ENCODE results near the gene ERVFRD-1.

The ERVFRD-1 gene, protein sequence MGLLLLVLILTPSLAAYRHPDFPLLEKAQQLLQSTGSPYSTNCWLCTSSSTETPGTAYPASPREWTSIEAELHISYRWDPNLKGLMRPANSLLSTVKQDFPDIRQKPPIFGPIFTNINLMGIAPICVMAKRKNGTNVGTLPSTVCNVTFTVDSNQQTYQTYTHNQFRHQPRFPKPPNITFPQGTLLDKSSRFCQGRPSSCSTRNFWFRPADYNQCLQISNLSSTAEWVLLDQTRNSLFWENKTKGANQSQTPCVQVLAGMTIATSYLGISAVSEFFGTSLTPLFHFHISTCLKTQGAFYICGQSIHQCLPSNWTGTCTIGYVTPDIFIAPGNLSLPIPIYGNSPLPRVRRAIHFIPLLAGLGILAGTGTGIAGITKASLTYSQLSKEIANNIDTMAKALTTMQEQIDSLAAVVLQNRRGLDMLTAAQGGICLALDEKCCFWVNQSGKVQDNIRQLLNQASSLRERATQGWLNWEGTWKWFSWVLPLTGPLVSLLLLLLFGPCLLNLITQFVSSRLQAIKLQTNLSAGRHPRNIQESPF

DNA sequence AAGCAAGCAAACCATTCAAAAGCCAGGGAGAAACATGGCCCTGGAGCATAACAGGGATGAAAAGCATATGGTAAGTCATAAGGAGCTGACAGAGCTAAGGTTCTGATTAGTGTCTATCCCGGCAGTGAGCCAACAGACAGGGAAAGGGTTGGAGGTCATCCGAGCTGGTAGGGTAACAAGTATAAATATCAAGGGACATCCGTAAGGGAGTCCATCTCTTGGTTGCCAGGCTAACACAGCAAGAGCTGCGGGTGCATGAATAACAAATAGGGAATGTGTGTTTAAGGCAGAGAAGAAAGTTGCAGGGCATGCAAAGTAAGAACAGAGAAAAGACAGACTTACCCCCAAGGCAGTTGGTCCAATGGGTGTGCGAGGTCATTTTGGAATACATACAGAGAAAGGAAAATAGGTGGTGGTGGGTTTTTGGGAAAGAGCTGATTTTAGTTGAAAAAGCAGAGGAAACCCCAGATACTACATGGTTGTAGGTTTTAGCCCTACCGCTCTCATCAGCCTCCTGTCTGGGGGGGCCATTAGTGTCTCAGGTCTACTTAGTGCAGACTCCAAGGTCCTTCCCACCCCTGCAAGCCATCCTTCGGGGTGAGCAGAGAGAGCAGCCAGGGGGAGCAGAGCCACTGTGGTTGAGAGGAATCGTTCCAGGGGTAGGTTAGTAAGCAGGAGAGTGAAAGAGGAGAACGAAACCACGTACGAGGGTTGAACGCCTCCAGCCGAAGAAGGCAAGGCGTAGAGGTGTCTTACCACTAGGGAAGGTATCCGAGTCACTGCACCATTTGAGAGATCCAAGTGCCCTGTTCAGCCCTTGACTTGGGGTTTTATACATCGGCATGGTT is at the start of gene ERVFRD-1:
Gene ERVFRD-1, minus strand, starts transcription at position 805 of the 848 bp plus-strand sequence. CDS start 6,415 bp downstream, outside the sequence.
- peak; percentile 28 for DNase-seq (ENCODE audit: low read depth)

DNA sequence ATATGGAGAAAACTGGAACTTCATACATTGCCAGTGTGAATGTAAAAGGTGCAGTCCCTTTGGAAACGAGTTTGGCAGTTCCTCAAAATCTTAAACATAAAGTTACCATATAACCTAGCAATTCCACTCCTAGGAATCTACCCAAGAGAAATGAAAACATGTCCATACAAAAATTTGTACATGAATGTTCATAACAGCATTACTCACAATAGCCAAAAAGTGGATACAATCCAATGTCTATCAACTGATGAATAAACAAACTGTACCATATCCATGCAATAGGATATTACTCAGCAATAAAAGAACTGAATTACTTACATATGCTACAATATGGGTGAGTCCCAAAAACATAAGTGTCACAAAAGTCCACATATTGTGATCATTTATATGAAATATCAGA is 48.7 kb upstream of the ERVFRD-1 start:
- no peak for DNase-seq (ENCODE audit: low read depth)

DNA sequence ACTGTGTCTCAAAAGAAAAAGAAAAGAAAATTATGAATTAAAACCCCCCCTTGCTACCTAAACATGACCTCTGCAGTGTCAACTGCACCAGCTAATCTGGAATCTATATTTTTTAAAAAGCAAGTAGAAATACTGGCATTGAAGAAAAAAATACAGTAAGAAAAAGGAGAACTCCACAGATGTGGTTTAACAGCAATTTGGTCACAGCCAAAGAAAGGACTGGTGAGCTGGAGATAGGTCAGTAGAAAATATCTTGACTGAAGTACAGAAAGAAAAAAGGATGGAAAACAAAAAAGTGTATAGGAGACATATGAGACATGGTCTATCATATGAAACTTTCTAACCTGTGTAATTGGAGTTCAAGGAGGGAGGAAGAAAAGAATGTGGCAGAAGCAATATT is 44.1 kb upstream of the ERVFRD-1 start:
- DNase-seq (ENCODE audit: low read depth): no peak

DNA sequence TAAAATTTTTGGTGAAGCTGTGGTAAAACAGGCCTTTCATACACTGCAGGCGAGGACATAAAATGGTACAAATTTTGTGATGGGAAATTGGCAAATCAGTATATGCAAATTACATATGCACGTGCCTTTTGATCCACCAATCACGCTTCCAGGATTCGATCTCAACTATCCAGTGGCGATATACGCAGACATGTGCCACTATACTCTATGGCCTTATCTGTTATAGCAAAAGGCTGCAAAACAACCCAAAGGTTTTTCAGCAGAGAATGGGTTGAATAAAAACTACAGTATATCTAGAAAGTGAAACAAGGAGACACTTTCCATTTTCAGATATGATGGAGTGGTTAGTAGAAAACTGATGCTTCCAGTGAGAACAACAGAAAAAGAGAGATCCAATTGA is 41.9 kb upstream of the ERVFRD-1 start:
- DNase-seq (ENCODE audit: low read depth): no peak

DNA sequence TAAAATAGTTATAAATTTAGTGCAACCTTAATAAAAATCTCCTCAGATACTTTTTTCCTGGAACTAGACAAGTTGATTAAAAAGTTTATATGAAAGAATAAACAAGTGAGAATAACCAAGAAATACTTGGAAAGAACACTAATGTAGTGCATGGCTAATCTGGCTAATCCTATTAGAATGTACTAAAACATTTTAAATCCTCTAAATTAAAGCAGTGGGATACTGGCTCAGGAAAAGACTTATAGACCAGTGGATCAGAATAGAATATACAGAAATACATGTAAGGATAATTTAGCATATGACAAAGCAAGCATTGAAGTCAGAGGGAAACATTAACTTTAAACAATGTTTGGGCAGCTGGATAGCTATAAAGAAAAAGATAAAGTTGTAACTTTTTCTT is 41.1 kb upstream of the ERVFRD-1 start:
- DNase-seq (ENCODE audit: low read depth): no peak

DNA sequence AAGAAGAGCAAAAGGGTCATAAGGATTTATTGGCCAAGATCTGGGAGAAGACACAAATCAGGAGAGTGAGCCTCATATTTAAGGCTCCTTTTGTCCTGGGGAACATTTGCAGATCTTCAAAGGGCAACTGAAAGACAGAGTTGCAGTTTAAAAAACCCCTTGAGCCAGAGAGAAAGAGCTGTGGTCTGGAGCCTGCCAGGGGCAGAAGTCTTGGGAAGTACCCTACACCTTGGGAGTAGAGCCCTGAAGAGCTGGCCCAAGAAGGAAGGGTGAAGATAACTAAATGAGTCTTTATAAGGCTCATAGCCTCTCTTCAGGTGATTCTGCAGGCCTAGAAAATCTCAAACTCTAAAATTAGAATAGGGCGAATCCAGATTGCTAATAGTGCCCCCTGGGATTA is 40.0 kb upstream of the ERVFRD-1 start:
- no peak for DNase-seq (ENCODE audit: low read depth)

DNA sequence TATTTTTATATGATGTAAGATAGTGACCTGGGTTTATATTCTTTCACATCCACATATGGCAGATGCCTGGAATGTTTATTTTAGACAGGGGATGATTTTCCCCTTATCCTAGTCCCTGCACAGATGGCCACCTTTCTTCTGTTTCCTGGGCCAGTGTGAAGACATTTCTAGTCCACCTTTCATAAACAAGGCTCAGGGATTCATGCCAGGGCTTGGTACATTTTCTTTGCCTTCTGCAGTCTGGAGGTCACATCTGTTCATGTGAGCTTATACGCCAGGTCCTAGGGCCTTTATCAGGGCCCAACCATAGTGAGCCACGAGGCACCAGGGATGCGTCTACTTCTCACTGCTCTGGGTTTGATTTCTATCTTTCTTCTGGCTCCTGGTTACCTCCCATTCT is 38.0 kb upstream of the ERVFRD-1 start:
- DNase-seq (ENCODE audit: low read depth): no peak

DNA sequence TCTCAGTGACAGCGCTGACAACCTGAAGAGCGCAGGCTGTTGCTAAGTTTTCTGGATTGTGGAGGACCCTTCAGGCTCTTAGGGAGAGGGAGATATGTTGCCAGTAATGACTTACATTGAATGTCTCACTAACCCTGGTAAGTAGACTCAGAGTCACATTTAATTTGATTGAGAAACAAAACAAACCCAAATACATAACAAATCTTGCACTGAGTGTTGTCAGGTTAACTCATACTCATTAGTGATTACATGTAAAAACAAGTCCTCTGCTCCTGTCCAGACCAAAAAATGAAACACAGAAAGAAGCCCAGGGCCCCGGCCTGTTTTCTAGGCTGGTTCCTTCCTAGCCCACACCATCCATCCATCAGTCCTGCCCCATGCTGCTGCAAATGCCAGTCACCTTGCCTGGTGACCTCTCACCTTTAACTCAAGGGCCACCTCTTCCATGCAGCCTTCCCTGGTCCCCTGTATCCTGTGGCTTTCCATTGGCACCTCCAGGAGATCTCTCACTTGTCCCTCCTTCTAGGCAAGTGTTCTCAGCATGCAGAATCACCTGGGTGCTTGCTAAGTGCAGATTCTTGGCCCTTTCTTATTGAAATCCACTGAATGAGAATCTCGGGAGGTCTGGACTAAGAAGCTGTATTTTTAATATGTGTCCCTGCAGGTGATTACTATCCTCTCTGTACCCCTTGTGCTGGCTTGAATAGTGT is 34.7 kb upstream of the ERVFRD-1 start:
- no peak for DNase-seq (ENCODE audit: low read depth)

DNA sequence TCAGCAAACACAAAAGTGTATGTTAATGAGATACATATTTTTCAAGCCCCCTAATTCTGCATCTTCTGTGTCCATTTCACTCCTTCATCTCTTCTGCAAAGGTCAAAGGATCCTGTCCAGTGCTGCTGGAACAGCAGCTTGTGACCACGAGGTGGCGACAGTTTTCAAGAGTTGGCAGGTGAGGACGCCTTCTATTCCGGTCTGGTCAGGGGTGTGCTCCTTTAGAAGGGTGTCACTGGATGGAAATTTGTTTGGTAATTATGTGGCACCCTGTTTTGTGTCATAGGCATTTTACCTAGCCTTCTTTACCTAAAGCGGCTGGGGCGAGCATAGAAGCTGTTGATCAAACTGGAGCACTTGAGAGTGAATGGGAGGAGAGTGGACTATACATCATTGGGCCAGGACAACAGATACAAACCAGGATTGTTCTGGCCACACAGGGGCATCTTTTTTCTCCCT is 32.9 kb upstream of the ERVFRD-1 start:
- peak; percentile 71 for DNase-seq (ENCODE audit: low read depth)

DNA sequence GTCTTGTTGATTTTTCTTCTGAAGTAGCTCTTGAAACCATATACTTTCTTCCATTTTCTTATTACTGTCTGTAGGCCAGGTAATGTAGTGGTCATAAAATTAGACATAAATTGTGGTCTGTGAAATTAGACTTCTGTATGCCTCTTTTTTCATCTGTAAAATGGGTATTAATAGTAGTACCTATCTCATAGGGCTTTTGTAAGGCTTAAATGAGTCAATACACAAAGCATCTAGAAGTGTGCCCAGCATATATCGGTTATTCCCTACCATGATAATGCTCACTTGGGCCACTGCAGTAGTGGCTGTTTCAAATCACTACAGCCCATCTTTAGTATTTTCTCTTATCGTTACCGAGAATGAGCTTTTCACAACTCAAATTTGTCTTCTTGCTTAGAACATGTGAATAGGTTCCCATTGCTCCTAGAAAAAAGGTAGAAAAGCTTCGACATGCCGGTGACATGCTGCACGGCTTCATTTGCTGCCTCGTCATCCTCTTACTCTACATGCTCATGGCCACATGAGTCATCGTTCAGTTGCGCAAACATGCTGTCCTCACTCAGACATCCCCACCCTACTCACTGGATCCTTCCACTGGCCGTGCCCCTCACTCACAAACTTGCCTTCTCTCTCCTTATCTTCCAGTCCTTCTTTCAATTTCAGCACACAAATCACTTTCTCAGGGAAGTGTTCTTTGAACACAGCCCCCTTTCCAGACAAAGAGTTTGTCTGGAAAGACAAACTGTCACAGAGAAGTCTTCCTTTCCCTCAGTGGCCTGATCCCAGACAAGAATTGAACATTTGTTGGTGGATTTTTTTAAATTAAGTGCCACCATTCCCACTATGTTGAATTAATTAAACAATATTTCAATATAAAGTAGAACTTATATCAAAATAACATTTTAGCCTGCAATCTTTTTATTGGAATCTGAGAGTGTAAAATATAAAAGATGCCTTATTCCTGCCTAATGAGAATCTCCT is 32.2 kb upstream of the ERVFRD-1 start:
- DNase-seq (ENCODE audit: low read depth): peak; percentile 96

DNA sequence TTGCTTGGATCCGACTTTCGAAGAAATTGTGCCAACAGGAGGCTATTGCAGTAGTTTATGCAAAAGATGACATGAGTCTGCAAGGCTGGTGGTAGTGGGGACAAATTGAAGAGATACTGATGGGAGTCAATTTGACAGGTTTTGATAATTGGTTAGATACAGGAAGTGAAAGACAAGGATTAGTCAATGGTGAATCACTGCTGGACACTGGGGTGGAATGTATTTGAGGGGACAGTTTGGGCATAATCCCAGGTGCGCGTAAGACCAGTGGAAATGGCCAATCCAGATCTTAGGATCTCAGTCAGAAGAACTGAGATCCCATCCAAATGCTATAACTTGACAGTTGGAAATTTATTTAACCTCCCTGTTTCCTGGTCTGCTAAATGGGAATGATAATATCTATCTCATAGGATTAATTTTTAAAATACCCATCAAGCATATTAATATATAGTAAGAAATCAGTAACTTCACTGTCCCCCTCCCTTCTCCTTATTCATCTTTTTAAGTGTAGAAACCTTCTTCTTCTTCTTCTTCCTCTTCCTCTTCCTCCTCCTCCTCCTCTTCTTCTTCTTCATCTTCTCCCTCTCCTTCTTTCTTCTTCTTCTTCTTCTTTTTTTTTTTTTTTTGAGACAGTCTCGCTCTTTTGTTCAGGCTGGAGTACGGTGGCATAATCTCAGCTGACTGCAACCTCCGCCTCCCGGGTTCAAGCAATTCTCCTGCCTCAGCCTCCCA is 30.9 kb upstream of the ERVFRD-1 start:
- no peak for DNase-seq (ENCODE audit: low read depth)

DNA sequence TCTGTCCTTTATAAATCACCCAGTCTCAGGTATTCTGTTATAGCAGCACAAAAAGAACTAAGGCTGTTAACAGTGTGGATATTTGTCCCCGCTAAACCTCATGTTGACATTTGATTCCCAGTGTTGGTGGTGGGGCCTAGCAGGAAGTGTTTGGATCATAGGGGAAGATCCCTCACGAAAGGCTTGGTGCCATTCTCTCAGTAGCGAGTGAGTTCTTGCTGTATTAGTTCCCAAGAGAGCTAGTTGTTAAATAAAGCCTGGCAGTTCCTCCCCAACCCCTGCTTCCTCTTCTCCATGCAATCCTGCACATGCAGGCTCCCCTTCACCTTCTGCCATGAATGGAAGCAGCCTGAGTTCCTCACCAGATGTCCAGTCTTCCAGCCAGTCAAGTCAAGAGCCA is 29.8 kb upstream of the ERVFRD-1 start:
- no peak for DNase-seq (ENCODE audit: low read depth)

DNA sequence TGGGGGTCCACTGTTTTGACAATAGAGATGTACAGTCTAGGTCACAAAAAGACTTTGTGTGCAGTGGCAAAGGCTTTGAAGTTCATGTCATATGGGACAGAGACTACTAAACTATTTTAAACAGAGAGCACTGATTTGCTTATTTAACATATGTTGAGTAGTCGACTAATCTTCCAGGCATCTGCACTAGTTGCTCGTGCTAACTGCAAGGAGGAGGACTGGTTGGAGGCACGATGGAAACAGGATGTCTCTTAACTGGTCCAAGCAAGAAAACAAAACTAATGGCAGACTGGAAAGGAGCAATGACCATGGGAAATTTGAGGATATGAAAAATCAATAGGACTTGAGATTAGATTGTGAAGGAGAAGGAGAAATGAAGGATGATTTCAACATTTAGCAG is 28.5 kb upstream of the ERVFRD-1 start:
- DNase-seq (ENCODE audit: low read depth): no peak

DNA sequence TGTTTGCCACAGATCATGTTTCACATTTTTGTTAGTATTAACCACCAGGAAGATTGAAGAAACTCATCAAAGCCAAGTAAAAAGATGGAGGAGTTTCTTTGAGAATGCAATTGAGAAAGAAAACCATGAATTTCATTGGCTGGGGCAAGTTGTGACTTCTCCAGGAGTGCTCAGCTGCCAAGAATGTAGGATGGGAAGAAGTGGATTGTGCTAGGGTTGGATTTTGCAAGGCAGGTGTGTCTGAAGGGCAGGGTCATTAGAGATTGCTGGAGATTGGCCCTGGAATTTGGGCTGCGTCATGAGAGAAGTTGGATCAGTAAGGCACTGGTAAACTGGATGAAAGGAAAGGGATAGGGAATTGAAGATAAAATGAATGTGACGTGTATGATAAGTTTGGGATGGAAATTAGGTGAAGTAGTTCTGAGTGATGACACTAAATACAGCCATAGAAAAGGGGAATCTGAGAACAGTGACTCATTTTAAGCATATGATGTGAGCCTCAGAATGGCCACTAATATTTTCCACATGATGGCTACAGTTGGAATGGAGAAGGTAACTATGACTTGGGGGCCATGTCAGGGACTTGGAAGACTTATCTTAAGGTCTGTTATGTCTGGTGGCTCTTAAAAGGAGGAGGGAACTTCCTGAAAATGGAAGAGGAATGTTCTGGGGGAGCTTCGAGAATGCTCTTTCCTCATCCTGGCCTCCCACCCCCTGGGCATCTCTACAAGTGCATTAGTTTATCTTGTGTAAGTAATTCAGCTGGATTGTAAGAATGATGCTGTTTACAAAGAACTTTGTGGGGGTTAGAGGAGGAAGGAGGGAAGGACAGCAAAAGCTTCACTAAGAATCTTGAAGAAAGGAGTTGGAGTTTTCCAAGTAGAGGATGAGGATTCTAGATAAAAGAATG is 27.8 kb upstream of the ERVFRD-1 start:
- DNase-seq (ENCODE audit: low read depth): peak; percentile 60

DNA sequence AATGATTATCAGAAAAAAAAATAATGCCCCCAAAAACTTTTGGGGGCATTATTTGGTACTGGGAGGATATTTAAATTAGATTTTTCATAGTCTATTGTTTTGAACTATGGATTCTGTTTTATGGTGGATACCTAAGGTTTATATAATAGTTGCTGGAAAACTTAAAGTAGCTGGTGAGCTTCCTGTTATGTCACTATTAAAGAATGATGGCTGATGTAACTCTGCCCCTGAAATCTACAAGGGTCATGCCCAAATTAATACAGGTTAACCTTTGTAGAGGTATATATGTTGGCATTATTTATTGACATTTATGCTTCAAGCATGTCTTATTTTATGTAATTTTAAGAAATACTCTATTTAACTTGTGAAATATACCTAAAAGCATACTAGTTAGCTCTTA is 25.3 kb upstream of the ERVFRD-1 start:
- DNase-seq (ENCODE audit: low read depth): no peak

DNA sequence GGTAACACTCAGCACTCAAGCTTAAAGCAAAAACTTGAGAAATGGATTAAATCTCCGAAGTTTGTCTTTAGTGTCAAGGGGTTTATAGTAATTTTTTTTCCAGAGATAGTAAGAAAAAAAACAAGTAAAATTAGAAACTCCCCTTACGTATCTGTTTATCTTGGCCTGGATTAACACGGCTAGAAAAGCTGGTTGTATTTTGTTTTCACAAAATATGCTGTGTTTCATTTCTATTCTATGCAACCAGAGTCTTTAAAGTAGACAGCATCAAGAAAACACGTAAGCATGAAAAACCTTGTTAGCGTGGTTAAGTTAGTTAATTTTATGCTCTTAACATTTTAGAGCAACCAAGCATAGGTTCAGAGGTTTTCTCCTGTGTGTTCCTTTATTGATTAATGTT is 21.8 kb upstream of the ERVFRD-1 start:
- DNase-seq (ENCODE audit: low read depth): no peak

DNA sequence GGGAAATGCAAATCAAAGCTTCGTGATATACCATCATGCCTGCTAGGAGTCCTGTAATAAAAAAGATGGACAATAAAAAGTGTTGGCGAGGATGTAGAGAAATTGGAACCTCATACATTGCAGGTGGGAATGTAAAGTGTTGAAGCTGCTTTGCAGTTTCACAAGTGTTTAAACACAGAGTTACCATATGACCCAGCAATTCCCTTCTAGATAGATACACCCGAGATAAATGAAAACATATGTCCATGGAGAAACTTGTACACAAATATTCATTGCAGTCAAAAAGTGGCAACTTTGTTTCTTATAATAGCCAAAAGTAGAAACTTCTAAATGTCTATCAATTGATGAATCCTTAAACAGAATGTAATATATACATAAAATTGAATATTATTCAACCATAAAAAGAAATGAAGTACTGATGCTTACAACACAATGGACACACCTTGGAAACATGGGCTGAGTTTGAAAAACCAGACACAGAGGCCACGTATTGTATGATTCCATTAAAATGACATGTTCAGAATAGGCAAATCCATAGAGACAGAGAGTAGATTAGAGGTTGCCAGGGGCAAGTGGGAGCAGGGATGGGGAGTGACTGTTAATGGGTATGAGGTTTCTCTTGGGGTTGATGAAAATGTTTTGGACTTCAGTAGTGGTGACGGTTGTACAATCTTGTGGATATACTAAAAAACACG is 20.8 kb upstream of the ERVFRD-1 start:
- DNase-seq (ENCODE audit: low read depth): no peak

DNA sequence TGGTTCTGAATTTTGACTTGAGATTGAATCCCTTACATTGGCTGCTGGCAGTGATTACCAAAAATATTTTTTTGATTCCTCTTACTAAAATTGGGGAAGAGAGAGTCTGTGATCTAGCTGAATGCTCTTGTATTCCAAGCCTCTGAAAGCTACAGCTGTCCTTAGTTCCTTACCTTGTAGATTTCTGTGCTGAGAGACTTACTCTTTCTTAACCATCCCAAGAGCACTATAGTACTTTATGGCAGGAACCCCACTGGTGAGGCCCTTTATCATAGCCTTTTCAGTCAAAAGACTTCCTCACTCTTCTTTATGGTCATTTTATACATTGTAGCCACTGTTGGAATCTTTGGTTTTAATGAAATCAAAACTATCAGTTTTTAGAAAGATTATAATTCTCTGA is 19.1 kb upstream of the ERVFRD-1 start:
- DNase-seq (ENCODE audit: low read depth): no peak
